DOHH2 (cell line): ENCODE results near the gene OGFOD3.

Experiments
- EZH2phosphoT487 ChIP-seq: fragments of 200-600 bp; sonication (generic); IDR thresholded peaks from 2 replicates; pipeline ENCODE4 v1.6.1; 2017; ENCODE audit warnings: borderline replicate concordance, mild to moderate bottlenecking, antibody characterized with exemption, low read length, moderate library complexity, mixed read lengths
- TF ChIP-seq, protein P1 (sequence below): fragments of 200-600 bp; sonication (generic); IDR thresholded peaks from one replicate; pipeline ENCODE4 v1.5.1; 2014; ENCODE audit warnings: antibody characterized with exemption, mild to moderate bottlenecking, low read depth, low read length; ENCODE audit not compliant: poor library complexity, severe bottlenecking

DNA sequence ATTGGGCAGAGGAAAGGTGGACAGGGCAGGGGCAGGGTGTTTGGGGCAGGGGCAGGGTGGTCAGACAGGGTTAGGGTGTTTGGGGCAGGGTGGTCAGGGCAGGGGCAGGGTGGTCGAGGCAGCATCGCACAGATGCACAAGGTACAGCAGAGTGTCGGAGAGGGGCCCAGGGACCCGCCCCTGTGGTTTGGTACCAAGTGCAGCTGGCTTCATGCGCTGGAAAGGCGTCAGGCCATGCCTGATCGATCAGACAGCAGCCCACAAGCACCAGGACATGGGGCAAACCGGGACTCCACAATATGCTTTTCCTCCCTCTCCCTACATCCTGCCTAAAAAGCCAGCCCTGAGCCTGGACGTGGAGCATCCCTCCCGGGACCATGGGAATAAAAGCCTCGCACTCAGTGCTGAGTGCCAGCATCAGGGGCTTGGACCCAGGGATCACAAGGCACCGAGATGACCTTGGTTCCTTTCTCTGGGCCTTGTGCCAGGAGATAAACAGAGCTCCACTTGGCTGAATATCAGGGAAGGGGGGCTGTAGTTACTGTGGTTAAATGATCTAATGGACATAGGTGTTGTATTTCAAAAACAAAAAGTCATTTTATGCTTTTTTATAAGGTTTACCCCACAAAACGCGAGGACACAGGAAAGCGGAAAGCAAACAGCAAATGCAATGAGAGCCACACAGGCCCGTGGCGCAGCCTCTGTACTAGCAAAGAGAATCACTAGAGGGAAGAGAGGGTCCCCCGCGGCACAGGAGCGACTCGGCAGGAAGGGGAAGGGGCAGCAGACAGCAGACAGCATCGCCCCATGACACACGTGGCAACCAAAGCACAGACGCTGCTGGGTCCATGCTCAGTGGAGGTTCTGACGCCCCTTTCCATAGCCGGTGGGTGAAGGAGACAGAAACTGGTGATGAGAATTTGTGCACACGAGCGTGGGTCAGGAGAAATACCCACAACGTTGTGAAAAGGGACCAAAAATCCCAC lies 5.6 kb downstream of the OGFOD3 start:
- TF ChIP-seq, protein P1, sequence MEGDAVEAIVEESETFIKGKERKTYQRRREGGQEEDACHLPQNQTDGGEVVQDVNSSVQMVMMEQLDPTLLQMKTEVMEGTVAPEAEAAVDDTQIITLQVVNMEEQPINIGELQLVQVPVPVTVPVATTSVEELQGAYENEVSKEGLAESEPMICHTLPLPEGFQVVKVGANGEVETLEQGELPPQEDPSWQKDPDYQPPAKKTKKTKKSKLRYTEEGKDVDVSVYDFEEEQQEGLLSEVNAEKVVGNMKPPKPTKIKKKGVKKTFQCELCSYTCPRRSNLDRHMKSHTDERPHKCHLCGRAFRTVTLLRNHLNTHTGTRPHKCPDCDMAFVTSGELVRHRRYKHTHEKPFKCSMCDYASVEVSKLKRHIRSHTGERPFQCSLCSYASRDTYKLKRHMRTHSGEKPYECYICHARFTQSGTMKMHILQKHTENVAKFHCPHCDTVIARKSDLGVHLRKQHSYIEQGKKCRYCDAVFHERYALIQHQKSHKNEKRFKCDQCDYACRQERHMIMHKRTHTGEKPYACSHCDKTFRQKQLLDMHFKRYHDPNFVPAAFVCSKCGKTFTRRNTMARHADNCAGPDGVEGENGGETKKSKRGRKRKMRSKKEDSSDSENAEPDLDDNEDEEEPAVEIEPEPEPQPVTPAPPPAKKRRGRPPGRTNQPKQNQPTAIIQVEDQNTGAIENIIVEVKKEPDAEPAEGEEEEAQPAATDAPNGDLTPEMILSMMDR, result no peak
- TF ChIP-seq EZH2phosphoT487, result no peak
